Tibial nerve (tissue), 4 donors: ENCODE data around the gene GPBP1. TPM values are rescaled to one million over a fixed set of nuclear protein-coding genes. Genes with fewer than 3 reads are reported as not detected.
A peak's percentile ranks its signal among the peaks of the same experiment; 100 is the strongest.
"Not testable (repeated sequence)": the region's sequence is repeated elsewhere in the genome, so short reads cannot be mapped to it uniquely, and the experiment has no call there.

Experiments used
- DNase-seq, 2 donors: peaks; one replicate each; pipeline ENCODE4 v3.0.0-alpha.2; 2019; ENCODE audit warnings: low spot score in 2 of 2
- H3K27ac ChIP-seq, 4 donors: fragments of 200-600 bp; sonication (generic) in 3 of 4; one replicate each; pipeline ENCODE4 v1.5.1; 2017 to 2019; ENCODE audit warnings: mild to moderate bottlenecking in 1 of 4
- H3K27me3 ChIP-seq, 2 donors: fragments of 200-600 bp; sonication (generic) in 1 of 2; one replicate each; pipeline versions ENCODE4 v1.5.1 to v1.6.0; 2017 to 2019
- H3K36me3 ChIP-seq, 3 donors: fragments of 200-600 bp; sonication (generic); one replicate each; pipeline ENCODE4 v1.5.1; 2018 to 2019
- H3K4me1 ChIP-seq, 4 donors: fragments of 200-600 bp; sonication (generic) in 3 of 4; one replicate each; pipeline ENCODE4 v1.5.1; 2017 to 2019
- H3K4me3 ChIP-seq, 4 donors: fragments of 200-600 bp; sonication (generic) in 3 of 4; one replicate each; pipeline ENCODE4 v1.5.1; 2017 to 2019; ENCODE audit warnings: mild to moderate bottlenecking in 1 of 4, moderate library complexity in 1 of 4
- H3K9me3 ChIP-seq, 4 donors: fragments of 200-600 bp; sonication (generic) in 3 of 4; one replicate each; pipeline ENCODE4 v1.5.1; 2017 to 2019
- CTCF ChIP-seq, 5 experiments: fragments of 200-600 bp in 3 of 5; fragments of 450-650 bp in 2 of 5; sonication (generic) in 3 of 5; IDR thresholded peaks; one replicate each; pipeline ENCODE4 v1.5.1; 2016 to 2019; ENCODE audit warnings: antibody characterized with exemption in 5 of 5, mild to moderate bottlenecking in 3 of 5, moderate library complexity in 2 of 5
- EP300 ChIP-seq, 2 donors: sonication (generic); formaldehyde crosslinking; IDR thresholded peaks; one replicate each; pipeline ENCODE4 v1.6.1; 2017; ENCODE audit warnings: antibody characterized with exemption in 2 of 2, mild to moderate bottlenecking in 1 of 2
- POLR2A ChIP-seq, 2 donors: fragments of 450-650 bp; IDR thresholded peaks; one replicate each; pipeline ENCODE4 v1.6.1; 2017; ENCODE audit warnings: antibody characterized with exemption in 2 of 2, mild to moderate bottlenecking in 2 of 2, moderate library complexity in 2 of 2
- WGBS, 2 donors: methylation state at CpG; one replicate each; pipeline ENCODE4 v1.1.5; 2018; 5-methylcytosine and 5-hydroxymethylcytosine counted together
- total RNA-seq, 4 donors: library from RNA; depleted of rRNA; stranded (reverse); fragments of >200 nt; gene quantifications; one replicate each; pipeline ENCODE4 v1.1.0, GENCODE V29; 2016

GPBP1 gene
- total RNA-seq, 4 donors from 2014 or later: 74.3 to 107 (median 84.9) TPM

DNA sequence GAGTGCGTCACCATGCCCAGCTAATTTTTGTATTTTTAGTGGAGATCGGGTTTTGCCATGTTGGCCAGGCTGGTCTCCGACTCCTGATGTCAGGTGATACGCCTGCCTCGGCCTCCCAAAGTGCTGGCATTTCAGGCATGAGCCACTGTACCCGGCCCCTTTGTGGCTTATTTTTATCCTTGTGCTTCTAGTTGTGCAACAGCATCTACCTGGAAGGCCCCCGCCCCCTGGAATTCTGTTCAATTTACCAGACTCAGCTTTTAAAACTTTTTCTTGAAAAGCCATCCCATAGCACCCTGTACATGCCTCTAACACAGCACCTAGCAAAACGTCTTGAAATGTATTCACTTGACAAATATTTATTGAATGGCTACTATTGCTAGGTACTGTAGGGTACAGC lies 9.7 kb upstream of the GPBP1 start:
- Histone ChIP-seq H3K4me3 (no peak overlapping the region), H3K4me1 (no peaks in the 10 kb centered on the region), H3K36me3 (no peaks in the 10 kb centered on the region), H3K27ac (no peak overlapping the region), H3K27me3 (no peaks in the 10 kb centered on the region), H3K9me3 (no peaks in the 10 kb centered on the region)
- no peak for TF ChIP-seq EP300 (IDR thresholded peaks at IDR 0.05)
- no peak for DNase-seq
- WGBS, 2 donors: 92 to 93% methylated on average over 8 of the region's 8 CpGs

- not testable (repeated sequence) for DNase-seq, H3K27ac ChIP-seq, H3K4me1 ChIP-seq, H3K4me3 ChIP-seq, H3K9me3 ChIP-seq, H3K36me3 ChIP-seq, H3K27me3 ChIP-seq
- 94 to 97% methylated on average over 3 of the region's 3 CpGs for WGBS, 2 donors
Observed at GRCh38 chr5:57165171-57165570, 8.7 kb upstream of the GPBP1 start.

- 44% methylated on average over 2 of the region's 2 CpGs for WGBS, 2 donors
- no peak for TF ChIP-seq POLR2A (IDR thresholded peaks at IDR 0.05)
- TF ChIP-seq CTCF (IDR thresholded peaks at IDR 0.05): no peak
- no peak for TF ChIP-seq EP300 (IDR thresholded peaks at IDR 0.05)
- DNase-seq: no peak
- no peak overlapping the region for H3K27ac ChIP-seq
- H3K27me3 ChIP-seq: no peaks in the 10 kb centered on the region
- H3K4me3 ChIP-seq: no peak overlapping the region
- no peaks in the 10 kb centered on the region for H3K9me3 ChIP-seq
- H3K4me1 ChIP-seq: no peaks in the 10 kb centered on the region
- no peaks in the 10 kb centered on the region for H3K36me3 ChIP-seq
Observed at GRCh38 chr5:57166276-57166675, 7.6 kb upstream of the GPBP1 start.

GRCh38 chr5:57167201-57167600 lies 6.7 kb upstream of the GPBP1 start:
- H3K27ac ChIP-seq: no peak overlapping the region
- TF ChIP-seq EP300 (IDR thresholded peaks at IDR 0.05) (no peak), POLR2A (IDR thresholded peaks at IDR 0.05) (no peak), CTCF (IDR thresholded peaks at IDR 0.05) (no peak)
- WGBS, 2 donors: 96 to 97% methylated on average over 5 of the region's 5 CpGs

DNA sequence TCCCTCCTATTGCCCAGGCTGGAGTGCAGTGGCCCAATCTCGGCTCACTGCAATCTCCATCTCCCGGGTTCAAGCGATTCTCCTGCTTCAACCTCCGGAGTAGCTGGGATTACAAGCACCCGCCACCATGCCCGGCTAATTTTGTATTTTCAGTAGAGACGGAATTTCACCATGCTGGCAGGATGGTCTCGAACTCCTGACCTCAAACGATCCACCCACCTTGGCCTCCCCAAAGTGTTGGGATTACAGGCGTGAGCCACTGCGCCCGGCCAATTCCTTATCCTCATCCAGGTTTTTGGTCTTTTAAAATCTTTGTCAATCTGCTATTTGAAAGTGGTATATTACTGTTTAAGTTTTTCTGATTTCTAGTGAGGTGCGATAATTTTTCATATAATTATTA lies 3.7 kb upstream of the GPBP1 start:
- not testable (repeated sequence) for H3K36me3 ChIP-seq

More at GRCh38 chr5:57167201-57167600, 6.7 kb upstream of the GPBP1 start:
- no peak overlapping the region for H3K4me3 ChIP-seq
- no peak for DNase-seq
- H3K9me3 ChIP-seq: no peaks in the 10 kb centered on the region
- H3K36me3 ChIP-seq: no peaks in the 10 kb centered on the region
- peaks cover 0 to 5% (median 1%) of the 10 kb centered on the region in 4 donors for H3K4me1 ChIP-seq
- H3K27me3 ChIP-seq: no peaks in the 10 kb centered on the region

DNA sequence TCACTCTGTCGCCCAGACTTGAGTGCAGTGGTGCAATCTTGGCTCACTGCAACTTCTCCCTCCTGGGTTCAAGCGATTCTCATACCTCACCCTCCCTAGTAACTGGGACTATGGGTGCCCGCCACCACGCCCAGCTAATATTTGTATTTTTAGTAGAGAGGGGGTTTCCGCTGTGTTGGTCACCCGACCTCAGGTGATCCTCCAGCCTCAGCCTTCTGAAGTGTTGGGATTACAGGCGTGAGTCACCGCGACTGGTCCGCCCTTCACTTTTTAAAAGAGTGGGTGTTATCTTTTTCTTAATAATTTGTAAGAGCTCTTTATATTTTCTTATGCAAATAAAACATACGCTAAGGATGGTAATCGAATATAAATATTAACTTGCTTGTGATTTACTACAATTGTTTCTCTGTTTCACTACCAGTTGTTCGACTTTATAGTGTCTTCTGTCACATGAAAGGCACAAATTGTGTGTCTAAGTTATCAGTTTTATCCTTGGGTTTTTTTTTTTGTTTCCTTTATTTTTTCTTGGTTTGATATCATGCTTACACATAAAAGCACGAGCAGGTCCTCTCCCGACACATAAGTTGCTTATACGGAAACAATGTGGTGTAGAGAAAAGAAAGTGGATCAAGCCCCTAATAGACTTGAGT lies 1.9 kb upstream of the GPBP1 start:
- H3K4me1 ChIP-seq: peaks cover 0 to 21% (median 3%) of the 10 kb centered on the region in 4 donors
- DNase-seq: no peak
- no peaks in the 10 kb centered on the region for H3K9me3 ChIP-seq
- WGBS, 2 donors: 74 to 77% methylated on average over 16 of the region's 16 CpGs
- no peaks in the 10 kb centered on the region for H3K36me3 ChIP-seq
- no peak for TF ChIP-seq EP300 (IDR thresholded peaks at IDR 0.05)
- peak overlapping the region in 3 of 4 donors; percentile 98 to 100 (median 99) for H3K27ac ChIP-seq
- H3K27me3 ChIP-seq: no peaks in the 10 kb centered on the region
- peak overlapping the region; percentile 81 to 98 (median 85) for H3K4me3 ChIP-seq

More for the DNA sequence above, 3.7 kb upstream of the GPBP1 start:
- not testable (repeated sequence) for H3K27me3 ChIP-seq, H3K27ac ChIP-seq, DNase-seq, H3K9me3 ChIP-seq, H3K4me3 ChIP-seq
- WGBS, 2 donors: 91 to 94% methylated on average over 13 of the region's 13 CpGs
- peaks cover 0 to 11% (median 3%) of the 10 kb centered on the region in 4 donors for H3K4me1 ChIP-seq

GRCh38 chr5:57172466-57173318 lies 1.2 kb upstream of the GPBP1 start:
- H3K4me3 ChIP-seq: peak overlapping the region; percentile 81 to 98 (median 85)
- peaks cover 0 to 28% (median 6%) of the 10 kb centered on the region in 4 donors for H3K4me1 ChIP-seq
- no peaks in the 10 kb centered on the region for H3K9me3 ChIP-seq
- no peaks in the 10 kb centered on the region for H3K36me3 ChIP-seq
- H3K27me3 ChIP-seq: no peaks in the 10 kb centered on the region
- WGBS, 2 donors: 1 to 2% methylated on average over 31 of the region's 31 CpGs
- peak; percentile 28 to 44 for DNase-seq
- TF ChIP-seq CTCF (IDR thresholded peaks at IDR 0.05) (peak in 1 of 5 experiments; percentile 7), POLR2A (IDR thresholded peaks at IDR 0.05) (no peak)
- H3K27ac ChIP-seq: peak overlapping the region; percentile 98 to 100 (median 99)
